ENCODE results near the gene ZFYVE9. TPM values are rescaled to one million over a fixed set of nuclear protein-coding genes. Genes with fewer than 3 reads are reported as not detected.

The ZFYVE9 gene
- total RNA-seq, 1 donor from 2014 or later = 48.9 TPM

DNA sequence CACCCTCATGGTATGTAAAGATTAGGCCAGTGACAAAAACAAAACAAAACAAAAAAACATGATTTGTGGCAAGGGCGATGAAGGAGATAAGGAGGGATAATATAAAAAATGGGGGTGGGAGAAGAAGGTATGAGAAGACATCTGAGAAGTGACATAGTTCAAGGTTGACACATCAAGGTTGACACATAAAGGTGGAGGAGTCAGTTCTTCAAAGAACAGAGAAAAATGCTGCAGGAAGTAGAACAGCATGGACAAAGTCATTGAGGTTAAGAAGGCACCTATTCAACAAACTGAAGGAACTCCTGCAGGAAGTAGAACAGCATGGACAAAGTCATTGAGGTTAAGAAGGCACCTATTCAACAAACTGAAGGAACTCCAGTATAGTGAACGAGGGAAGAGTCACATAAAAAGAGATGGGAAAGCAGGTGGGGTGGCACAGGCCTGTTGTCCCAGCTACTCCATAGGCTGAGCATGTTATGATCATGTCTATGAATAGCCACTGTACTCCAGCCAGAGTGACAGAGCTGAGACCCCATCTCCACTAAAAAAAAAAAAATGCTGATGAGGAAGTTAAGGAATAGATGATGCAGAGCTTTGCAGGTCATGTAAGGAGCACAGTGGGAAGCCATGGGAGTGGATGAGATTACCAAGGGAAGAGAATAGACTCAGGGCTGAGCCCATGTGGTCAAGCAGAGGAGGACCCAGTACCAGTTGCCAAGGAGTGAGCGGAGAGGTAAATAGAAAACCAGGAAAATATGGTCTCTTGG is 101.5 kb downstream of the ZFYVE9 start:
- DNase-seq (ENCODE audit: low read depth) = no peak

GRCh38 chr1:52249831-52250230 is 107.9 kb downstream of the ZFYVE9 start:
- no peak for DNase-seq (ENCODE audit: low read depth)

DNA sequence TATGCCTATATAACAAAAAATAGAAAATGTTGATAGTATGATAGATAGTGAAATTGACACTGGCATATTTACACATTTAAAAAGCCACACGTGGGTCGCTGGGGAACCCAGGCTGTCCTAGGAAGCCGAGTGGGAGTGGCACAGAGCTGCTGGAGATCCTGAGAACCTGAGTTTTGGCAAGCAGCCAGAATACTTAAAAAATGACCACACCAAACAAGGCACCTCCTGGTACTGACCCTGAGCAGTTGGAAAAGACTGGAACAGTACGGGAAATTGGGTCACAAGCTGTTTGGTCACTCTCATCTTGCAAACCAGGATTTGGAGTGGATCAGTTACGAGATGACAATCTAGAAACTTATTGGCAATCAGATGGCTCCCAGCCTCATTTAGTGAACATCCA is 111.5 kb downstream of the ZFYVE9 start:
- DNase-seq (ENCODE audit: low read depth) = no peak

- DNase-seq (ENCODE audit: low read depth) = no peak
Observed at GRCh38 chr1:52259886-52260285, 118.0 kb downstream of the ZFYVE9 start.

DNA sequence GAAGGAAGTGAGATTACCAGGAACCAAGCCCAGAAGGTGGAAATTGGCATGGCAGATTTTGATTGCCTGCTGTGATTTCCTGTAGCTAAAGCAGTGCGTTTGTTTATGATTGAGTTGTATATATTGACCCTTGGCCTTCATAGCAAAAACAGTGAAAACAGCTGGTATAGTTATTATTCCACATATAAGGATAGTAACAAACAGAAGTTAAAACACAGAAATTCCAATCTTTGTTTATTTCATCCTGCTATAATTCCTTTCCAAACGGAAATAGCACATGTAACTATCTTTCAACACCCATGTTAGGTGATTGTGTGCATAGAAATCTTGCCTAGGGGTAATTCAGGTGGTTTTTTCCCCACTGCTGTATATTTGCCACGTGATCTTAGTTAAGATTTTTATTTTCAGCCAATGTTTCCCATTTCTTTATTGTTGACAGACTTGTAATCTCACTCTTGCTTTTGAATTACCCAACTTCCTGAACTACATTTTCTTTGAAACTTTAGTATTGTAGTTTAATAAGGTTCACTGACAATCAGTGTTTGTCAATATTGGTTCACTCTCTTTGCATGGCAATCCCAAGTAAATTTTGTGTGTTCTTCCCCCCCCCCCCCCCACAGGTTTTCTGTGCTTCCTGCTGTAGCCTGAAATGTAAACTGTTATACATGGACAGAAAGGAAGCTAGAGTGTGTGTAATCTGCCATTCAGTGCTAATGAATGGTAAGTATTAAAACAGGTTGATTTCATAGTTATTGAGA is 121.4 kb downstream of the ZFYVE9 start:
- no peak for DNase-seq (ENCODE audit: low read depth)

DNA sequence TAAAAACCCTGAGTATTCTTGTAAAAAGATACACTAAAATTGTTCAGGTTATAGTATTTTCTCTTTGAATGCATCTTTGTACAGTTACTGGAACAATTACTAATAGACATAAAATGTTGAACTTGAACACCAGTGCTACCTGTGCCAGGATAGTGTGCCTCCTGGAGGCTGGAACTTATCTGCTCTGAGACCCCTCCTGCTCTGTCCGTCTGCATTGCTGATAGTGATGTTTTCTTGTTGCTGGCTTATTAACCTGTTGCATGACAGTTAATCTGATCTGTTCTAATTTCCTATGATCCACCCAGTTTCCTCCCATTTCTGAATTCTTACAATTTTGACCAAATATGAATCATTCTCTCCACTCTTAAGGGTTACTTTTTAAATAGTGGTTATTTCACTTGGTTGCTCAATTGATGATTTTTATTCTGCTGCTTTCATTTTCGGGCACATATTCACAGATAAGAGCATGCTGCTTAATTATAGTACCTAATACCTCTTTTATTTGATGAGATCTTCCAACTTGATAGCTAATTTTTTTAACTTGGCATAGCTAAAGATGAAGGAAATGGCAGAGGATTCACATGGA is 122.7 kb downstream of the ZFYVE9 start:
- DNase-seq (ENCODE audit: low read depth) = no peak

DNA sequence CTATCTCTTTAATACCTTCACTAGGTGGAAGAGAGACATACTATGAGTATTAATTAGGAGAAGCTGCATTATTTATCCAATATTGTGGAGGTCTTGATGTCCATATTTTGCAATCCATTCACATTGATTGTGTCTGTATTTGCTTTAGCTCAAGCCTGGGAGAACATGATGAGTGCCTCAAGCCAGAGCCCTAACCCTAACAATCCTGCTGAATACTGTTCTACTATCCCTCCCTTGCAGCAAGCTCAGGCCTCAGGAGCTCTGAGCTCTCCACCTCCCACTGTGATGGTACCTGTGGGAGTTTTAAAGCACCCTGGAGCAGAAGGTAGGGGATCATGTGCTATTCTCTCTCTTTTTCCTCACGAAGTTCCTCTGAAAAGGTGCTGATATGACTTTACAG is 124.6 kb downstream of the ZFYVE9 start:
- DNase-seq (ENCODE audit: low read depth) = no peak

DNA sequence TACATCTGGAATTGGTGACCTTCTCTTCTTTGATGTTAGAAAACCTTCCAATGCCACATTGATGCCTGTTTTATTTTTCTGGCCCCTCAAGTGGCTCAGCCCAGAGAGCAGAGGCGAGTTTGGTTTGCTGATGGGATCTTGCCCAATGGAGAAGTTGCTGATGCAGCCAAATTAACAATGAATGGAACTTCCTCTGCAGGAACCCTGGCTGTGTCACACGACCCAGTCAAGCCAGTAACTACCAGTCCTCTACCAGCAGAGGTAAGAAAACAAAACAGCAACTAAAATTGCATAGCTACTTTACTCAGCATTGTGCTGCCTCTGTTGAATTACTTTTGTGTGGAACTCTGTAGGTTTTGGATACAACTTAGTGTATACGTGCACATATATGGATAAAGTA is 126.5 kb downstream of the ZFYVE9 start:
- peak; percentile 26 for DNase-seq (ENCODE audit: low read depth)

DNA sequence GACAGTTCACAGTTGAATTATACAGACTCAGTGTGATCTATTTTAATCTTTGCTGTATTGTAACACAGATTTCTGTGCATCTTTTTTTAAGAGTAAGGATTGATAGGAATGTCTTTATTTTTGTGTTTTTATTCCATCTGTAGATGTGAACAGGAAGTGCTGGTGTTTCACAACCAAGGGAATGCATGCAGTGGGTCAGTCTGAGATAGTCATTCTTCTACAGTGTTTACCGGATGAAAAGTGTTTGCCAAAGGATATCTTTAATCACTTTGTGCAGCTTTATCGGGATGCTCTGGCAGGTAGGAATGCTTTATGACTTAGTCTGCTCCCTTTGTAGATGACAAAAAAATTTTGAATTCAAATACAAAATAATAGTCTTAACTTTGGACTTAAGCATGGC is 139.6 kb downstream of the ZFYVE9 start:
- no peak for DNase-seq (ENCODE audit: low read depth)

- peak; percentile 56 for DNase-seq (ENCODE audit: low read depth)
Observed at GRCh38 chr1:52288286-52288685, 146.4 kb downstream of the ZFYVE9 start.

GRCh38 chr1:52294580-52294979 is 152.7 kb downstream of the ZFYVE9 start:
- DNase-seq (ENCODE audit: low read depth) = no peak

GRCh38 chr1:52296345-52296744 is 154.5 kb downstream of the ZFYVE9 start:
- DNase-seq (ENCODE audit: low read depth) = peak; percentile 54

- DNase-seq (ENCODE audit: low read depth) = no peak
Observed at GRCh38 chr1:52305417-52306226, 163.7 kb downstream of the ZFYVE9 start.

DNA sequence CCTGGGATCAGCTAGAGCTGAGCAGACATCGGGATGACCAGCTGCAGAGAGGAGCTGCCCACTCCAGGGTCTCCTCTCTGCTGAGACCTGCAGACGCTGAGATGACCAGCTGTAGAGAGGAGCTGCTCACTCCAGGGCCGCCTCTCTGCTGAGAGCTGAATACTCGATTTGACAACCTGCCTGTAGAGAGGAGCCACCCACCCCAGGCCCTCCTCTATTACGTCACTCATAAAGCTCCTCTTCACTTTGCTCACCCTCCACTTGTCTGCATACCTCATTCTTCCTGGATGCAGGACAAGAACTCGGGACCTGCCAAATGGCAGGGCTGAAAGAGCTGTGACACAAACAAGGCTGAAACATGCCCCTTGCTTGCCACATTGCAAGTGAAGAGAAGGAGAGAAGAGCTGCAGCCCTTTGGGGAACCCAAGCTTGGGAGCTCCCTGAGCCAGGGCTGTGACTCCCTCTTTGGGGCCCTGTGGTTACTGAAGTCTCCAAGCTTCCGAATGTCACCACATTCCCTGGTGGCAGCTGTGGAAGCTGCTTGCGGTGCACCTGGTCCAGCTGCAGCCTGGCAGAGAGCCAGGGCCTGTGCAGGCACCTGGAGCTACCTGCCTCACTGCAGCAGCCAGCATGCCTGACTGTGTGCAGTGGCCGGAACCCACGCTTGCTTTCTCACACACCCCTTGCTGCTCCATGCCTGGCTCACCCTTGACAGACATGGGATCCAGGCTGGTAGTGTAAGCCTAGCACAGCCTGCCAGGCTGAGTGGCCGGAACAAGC is 164.5 kb downstream of the ZFYVE9 start:
- DNase-seq (ENCODE audit: low read depth) = no peak

DNA sequence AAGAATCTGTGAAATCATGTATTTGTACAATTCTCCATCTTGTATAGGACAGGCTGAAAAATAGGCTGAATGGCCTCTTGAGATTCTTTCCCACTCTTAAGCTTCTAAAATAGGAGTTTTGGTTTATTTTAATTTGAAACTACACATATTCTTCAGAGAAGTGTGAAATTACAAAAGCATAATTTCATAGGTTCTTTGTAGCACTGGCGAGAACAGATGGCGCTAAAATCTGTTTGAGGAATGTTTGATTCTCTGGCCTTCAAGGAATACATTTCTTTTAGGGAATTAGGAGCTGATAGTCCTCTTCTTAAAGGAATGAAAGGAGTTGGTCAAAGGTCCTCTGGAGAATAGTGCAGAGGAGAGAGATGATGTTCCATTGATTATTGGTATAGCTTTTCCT is 179.2 kb downstream of the ZFYVE9 start:
- no peak for DNase-seq (ENCODE audit: low read depth)

GRCh38 chr1:52323731-52324130 is 181.8 kb downstream of the ZFYVE9 start:
- no peak for DNase-seq (ENCODE audit: low read depth)

DNA sequence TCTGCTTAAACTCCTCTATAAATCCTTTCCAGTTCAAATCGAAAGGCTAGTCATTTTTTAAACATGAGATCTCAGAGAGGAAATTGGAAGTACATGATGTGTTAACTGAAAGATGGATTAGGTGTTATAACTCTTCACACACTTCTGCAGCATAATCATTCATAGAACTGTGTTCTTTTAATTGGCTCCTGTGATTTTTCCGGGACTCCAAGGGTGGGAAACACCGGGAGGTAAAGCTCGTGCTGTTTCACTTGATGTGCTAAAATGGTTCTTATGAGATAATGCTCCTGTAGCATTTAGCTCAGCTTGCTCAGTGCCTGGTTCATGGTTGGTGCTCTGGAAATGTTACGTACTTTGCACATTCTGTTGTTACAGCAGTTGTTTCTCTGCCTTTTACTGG is 183.9 kb downstream of the ZFYVE9 start:
- DNase-seq (ENCODE audit: low read depth) = no peak

GRCh38 chr1:52328615-52329014 is 186.7 kb downstream of the ZFYVE9 start:
- DNase-seq (ENCODE audit: low read depth) = peak; percentile 23

- no peak for DNase-seq (ENCODE audit: low read depth)
Observed at GRCh38 chr1:52332411-52332810, 190.5 kb downstream of the ZFYVE9 start.

DNA sequence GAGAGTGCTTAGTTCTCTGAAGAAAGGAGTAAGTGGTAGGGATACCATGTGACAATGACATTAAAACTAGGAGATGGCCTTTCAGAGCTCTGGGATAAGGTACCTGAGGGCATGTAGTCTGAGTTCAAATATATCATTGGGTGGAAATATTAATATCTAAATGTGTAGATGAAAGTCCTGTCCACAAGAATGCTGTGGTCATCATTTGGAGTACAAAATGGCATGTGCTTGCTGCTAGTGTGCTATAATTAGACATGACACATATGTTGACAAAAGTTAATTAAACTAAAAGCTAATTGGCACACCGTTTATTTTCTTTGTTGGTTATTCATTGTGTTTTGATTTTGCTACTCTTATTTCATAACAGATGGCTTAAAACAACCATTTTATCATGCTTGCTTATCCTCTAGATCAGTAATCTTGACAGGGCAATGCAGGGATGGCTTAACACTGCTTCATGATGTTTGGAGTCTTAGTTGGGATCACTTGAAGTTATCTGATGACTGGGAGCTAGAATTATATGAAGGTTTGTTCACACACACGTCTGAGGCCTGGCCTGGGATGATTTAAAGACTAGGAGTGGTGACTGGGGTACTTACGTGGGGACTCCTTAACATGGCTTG is 193.1 kb downstream of the ZFYVE9 start:
- no peak for DNase-seq (ENCODE audit: low read depth)

DNA sequence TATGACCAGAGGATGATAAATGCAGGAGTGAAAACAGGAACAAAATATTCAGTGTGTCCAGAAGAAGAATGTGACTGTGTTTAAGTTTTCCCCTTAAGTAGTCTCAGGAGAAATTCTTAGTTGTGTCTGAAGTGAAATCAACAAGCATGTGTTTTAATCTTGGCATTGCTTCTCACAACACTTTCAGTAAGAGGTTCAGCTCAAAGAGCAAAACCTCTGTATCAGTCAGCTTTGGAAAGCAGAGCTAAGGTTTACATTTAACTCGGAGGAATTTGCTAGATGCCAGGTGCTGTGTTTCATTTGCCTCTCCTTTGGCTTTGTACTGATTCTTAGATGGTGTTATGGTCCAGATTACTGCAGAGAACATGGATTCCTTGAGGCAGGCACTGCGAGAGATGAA is 195.6 kb downstream of the ZFYVE9 start:
- no peak for DNase-seq (ENCODE audit: low read depth)

Data from renal cortical epithelial cell (primary cell).